Measurements from ENCODE around the gene RFTN1. TPM values are rescaled to one million over a fixed set of nuclear protein-coding genes. Genes with fewer than 3 reads are reported as not detected.
A peak's percentile ranks its signal among the peaks of the same experiment; 100 is the strongest.

Gene RFTN1
- total RNA-seq, 2 experiments from 2014 or later, result 81.8 to 152 TPM

DNA sequence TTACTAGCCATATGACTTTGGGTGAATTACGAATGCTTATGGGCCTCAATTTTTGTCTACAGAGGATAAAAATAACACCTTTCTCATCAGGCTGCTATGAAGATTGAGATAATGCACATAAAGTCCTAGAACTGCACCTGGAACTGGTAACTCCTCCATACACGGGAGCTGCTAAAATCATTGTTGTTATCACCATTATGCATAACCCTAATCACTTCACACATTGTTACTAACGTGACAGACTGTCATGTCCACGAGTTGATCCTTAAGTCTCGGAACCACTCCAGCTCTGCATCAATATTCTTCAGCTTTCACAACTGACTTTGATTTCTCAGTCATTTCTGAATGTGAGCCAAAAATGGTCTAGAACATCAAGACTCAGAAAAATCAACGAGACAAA lies 64.1 kb downstream of the RFTN1 start:
- no peak for DNase-seq (ENCODE audit: low spot score)
- no TSS peak for BruUV-seq (replicated peaks)
- H3K9me2 ChIP-seq (ENCODE audit: insufficient read depth, low read length), result no peaks in the 10 kb centered on the region
- intact Hi-C loops (cut with micrococcal nuclease; ENCODE audit: unreplicated experiment), result no loop called here
- peaks cover 68% of the 10 kb centered on the region for H3K36me3 ChIP-seq (ENCODE audit: insufficient read depth, low read length)
- H3K27ac ChIP-seq (ENCODE audit: low read depth, low read length, poor library complexity, severe bottlenecking), result peak overlapping the region; percentile 93
- no peaks in the 10 kb centered on the region for H4K20me1 ChIP-seq (ENCODE audit: insufficient read depth, low read length)
- no peak overlapping the region for H2AFZ ChIP-seq (ENCODE audit: low read length)
- H3K4me3 ChIP-seq (ENCODE audit: low read depth, low read length, poor library complexity, severe bottlenecking), result peak overlapping the region; percentile 7
- H3K4me2 ChIP-seq (ENCODE audit: low read length), result peak overlapping the region; percentile 85
- POLR2A ChIA-PET, result interaction anchor here (0.6 to 7.1 kb wide), 7 partner anchors 10 to 88 kb away, joined by 3 to 58 read pairs (median 6); no protein-coding TSS in a partner anchor
- H3K79me2 ChIP-seq (ENCODE audit: insufficient read depth, low read depth, low read length), result peaks cover 100% of the 10 kb centered on the region
- TF ChIP-seq, protein P1, sequence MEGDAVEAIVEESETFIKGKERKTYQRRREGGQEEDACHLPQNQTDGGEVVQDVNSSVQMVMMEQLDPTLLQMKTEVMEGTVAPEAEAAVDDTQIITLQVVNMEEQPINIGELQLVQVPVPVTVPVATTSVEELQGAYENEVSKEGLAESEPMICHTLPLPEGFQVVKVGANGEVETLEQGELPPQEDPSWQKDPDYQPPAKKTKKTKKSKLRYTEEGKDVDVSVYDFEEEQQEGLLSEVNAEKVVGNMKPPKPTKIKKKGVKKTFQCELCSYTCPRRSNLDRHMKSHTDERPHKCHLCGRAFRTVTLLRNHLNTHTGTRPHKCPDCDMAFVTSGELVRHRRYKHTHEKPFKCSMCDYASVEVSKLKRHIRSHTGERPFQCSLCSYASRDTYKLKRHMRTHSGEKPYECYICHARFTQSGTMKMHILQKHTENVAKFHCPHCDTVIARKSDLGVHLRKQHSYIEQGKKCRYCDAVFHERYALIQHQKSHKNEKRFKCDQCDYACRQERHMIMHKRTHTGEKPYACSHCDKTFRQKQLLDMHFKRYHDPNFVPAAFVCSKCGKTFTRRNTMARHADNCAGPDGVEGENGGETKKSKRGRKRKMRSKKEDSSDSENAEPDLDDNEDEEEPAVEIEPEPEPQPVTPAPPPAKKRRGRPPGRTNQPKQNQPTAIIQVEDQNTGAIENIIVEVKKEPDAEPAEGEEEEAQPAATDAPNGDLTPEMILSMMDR (conservative IDR thresholded peaks at IDR 0.05; ENCODE audit: low read length), result no peak
- TF ChIP-seq EZH2phosphoT487 (IDR thresholded peaks at IDR 0.05; ENCODE audit: borderline replicate concordance, low read depth, low read length), result no peak
- CTCF ChIA-PET (ENCODE audit: unreplicated experiment), result no interaction called here
- no peaks in the 10 kb centered on the region for H3K9me3 ChIP-seq (ENCODE audit: low read length)
- peaks cover 100% of the 10 kb centered on the region for H3K4me1 ChIP-seq (ENCODE audit: insufficient read depth, low read length, poor library complexity, severe bottlenecking)

DNA sequence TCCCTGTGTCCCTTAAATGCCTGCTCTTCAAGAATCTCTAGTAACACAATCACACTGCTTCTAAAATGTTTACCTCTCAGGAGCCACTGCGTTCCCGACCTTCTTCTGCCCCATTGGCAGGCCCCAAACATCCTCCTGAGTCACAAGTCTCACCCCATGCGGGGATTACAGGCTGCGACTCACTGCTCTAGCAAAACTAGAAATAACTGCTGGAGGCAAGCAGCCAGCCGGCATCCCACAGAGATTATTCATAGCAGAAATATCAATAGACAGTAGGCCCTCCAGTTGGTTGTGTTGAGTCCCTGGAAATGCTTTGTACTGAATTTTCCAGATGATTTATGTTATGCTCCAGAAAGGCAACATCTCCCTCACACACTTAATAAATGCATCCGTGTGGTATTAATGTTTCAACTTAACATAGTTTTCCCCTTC lies 64.8 kb downstream of the RFTN1 start:
- H2AFZ ChIP-seq (ENCODE audit: low read length), result no peak overlapping the region
- H3K27ac ChIP-seq (ENCODE audit: low read depth, low read length, poor library complexity, severe bottlenecking), result peak overlapping the region; percentile 93
- H3K79me2 ChIP-seq (ENCODE audit: insufficient read depth, low read depth, low read length), result peaks cover 100% of the 10 kb centered on the region
- BruUV-seq (replicated peaks), result no TSS peak
- no peaks in the 10 kb centered on the region for H4K20me1 ChIP-seq (ENCODE audit: insufficient read depth, low read length)
- peaks cover 100% of the 10 kb centered on the region for H3K4me1 ChIP-seq (ENCODE audit: insufficient read depth, low read length, poor library complexity, severe bottlenecking)
- H3K4me3 ChIP-seq (ENCODE audit: low read depth, low read length, poor library complexity, severe bottlenecking), result peak overlapping the region; percentile 7
- intact Hi-C loops (cut with micrococcal nuclease; ENCODE audit: unreplicated experiment), result no loop called here
- TF ChIP-seq, protein P1 (conservative IDR thresholded peaks at IDR 0.05; ENCODE audit: low read length), result no peak
- TF ChIP-seq EZH2phosphoT487 (IDR thresholded peaks at IDR 0.05; ENCODE audit: borderline replicate concordance, low read depth, low read length), result no peak
- no peaks in the 10 kb centered on the region for H3K9me3 ChIP-seq (ENCODE audit: low read length)
- CTCF ChIA-PET (ENCODE audit: unreplicated experiment), result no interaction called here
- H3K36me3 ChIP-seq (ENCODE audit: insufficient read depth, low read length), result peaks cover 68% of the 10 kb centered on the region
- H3K9me2 ChIP-seq (ENCODE audit: insufficient read depth, low read length), result no peaks in the 10 kb centered on the region
- peak overlapping the region; percentile 85 for H3K4me2 ChIP-seq (ENCODE audit: low read length)
- POLR2A ChIA-PET, result interaction anchor here (0.6 to 7.1 kb wide), 6 partner anchors 9 to 49 kb away, joined by 3 to 58 read pairs (median 5); no protein-coding TSS in a partner anchor
- DNase-seq (ENCODE audit: low spot score), result peak; percentile 64

DNA sequence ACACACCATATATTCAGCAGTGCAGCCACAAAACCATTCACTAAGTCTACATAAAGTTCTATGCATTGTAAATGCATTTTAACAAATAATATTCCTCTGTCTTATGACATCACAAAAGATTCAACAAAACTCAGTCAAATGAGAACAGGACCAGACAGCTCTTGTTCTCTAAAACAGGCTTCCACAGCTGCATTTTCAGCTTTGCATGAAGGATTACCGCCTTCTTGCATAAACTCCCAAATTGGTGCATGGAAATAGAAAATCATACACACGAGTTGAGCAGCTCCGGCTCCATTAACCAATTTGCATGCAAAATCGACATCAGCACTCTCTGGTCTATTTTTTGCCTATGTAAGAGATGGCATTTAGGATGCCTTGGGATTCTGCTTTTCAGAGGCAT lies 66.4 kb downstream of the RFTN1 start:
- peaks cover 100% of the 10 kb centered on the region for H3K79me2 ChIP-seq (ENCODE audit: insufficient read depth, low read depth, low read length)
- peaks cover 100% of the 10 kb centered on the region for H3K4me1 ChIP-seq (ENCODE audit: insufficient read depth, low read length, poor library complexity, severe bottlenecking)
- ChIA-PET CTCF (ENCODE audit: unreplicated experiment) (interaction anchor here (0.9 to 1.0 kb wide), 2 partner anchors 35 to 44 kb away, joined by 3 read pairs; no protein-coding TSS in a partner anchor), POLR2A (interaction anchor here (0.6 to 2.2 kb wide), 9 partner anchors 9 to 77 kb away, joined by 3 to 7 read pairs (median 5); no protein-coding TSS in a partner anchor)
- H3K4me3 ChIP-seq (ENCODE audit: low read depth, low read length, poor library complexity, severe bottlenecking), result peak overlapping the region; percentile 47
- peak; percentile 88 for DNase-seq (ENCODE audit: low spot score)
- peak overlapping the region; percentile 85 for H3K4me2 ChIP-seq (ENCODE audit: low read length)
- intact Hi-C loops (cut with micrococcal nuclease; ENCODE audit: unreplicated experiment), result no loop called here
- peaks cover 61% of the 10 kb centered on the region for H3K36me3 ChIP-seq (ENCODE audit: insufficient read depth, low read length)
- no peaks in the 10 kb centered on the region for H3K9me2 ChIP-seq (ENCODE audit: insufficient read depth, low read length)
- H3K27ac ChIP-seq (ENCODE audit: low read depth, low read length, poor library complexity, severe bottlenecking), result peak overlapping the region; percentile 93
- H4K20me1 ChIP-seq (ENCODE audit: insufficient read depth, low read length), result no peaks in the 10 kb centered on the region
- no TSS peak for BruUV-seq (replicated peaks)
- no peak overlapping the region for H2AFZ ChIP-seq (ENCODE audit: low read length)
- no peak for TF ChIP-seq EZH2phosphoT487 (IDR thresholded peaks at IDR 0.05; ENCODE audit: borderline replicate concordance, low read depth, low read length)
- TF ChIP-seq, protein P1 (conservative IDR thresholded peaks at IDR 0.05; ENCODE audit: low read length), result no peak
- H3K9me3 ChIP-seq (ENCODE audit: low read length), result no peaks in the 10 kb centered on the region

All from OCI-LY7 (cell line).